CD4-positive, CD25-positive, alpha-beta regulatory T cell (primary cell): ENCODE measurements around the gene POLR3K. TPM values are rescaled to one million over a fixed set of nuclear protein-coding genes. Genes with fewer than 3 reads are reported as not detected.
A peak's percentile ranks its signal among the peaks of the same experiment; 100 is the strongest.

Experiments
- ATAC-seq, 2 donors: fragments of 150-1000 bp; cut with Tn5 transposase; one replicate each; pipeline ENCODE4 v1.10.0; 2021; ENCODE audit warnings: low read depth in 2 of 2, moderate number of reproducible peaks in 2 of 2, moderate library complexity in 1 of 2
- DNase-seq, 3 donors: peaks; one replicate each; pipeline versions ENCODE4 v3.0.0 to v3.0.0-alpha.2; 2012 to 2022; ENCODE audit warnings: mixed read lengths in 1 of 3
- H3K27ac ChIP-seq: one replicate; pipeline ENCODE4 v1.7.0; 2013; ENCODE audit warnings: mild to moderate bottlenecking, low read length; ENCODE audit not compliant: insufficient read depth, poor library complexity, severe bottlenecking
- H3K27me3 ChIP-seq: one replicate; pipeline ENCODE4 v1.7.0; 2013; ENCODE audit warnings: low read length; ENCODE audit not compliant: control insufficient read depth, insufficient read depth
- H3K36me3 ChIP-seq: one replicate; pipeline ENCODE4 v1.7.0; 2013; ENCODE audit warnings: mild to moderate bottlenecking, low read length, moderate library complexity; ENCODE audit not compliant: control insufficient read depth, insufficient read depth
- H3K4me1 ChIP-seq: 2 replicates; pipeline ENCODE4 v1.7.0; 2013; ENCODE audit warnings: mild to moderate bottlenecking, low read length; ENCODE audit not compliant: insufficient read depth, control insufficient read depth, poor library complexity, severe bottlenecking
- H3K4me3 ChIP-seq: one replicate; pipeline ENCODE4 v1.7.0; 2013; ENCODE audit warnings: low read depth, mild to moderate bottlenecking, low read length, moderate library complexity
- H3K9me3 ChIP-seq, 2 experiments: 1 replicate in 1 of 2; 2 replicates in 1 of 2; pipeline ENCODE4 v1.7.0; 2013; ENCODE audit warnings: low read length in 2 of 2, mild to moderate bottlenecking in 1 of 2, moderate library complexity in 1 of 2; ENCODE audit not compliant: control insufficient read depth in 2 of 2
- H3K27ac Mint-ChIP-seq, 3 donors: one replicate each; pipeline ENCODE4 v1.8.0; 2020 to 2022; ENCODE audit warnings: mild to moderate bottlenecking in 3 of 3, mixed read lengths in 3 of 3, moderate library complexity in 2 of 3
- H3K27me3 Mint-ChIP-seq: one replicate; pipeline ENCODE4 v1.8.0; 2022; ENCODE audit warnings: mild to moderate bottlenecking, mixed read lengths
- H3K36me3 Mint-ChIP-seq: one replicate; pipeline ENCODE4 v1.8.0; 2020; ENCODE audit warnings: mixed read lengths
- H3K4me1 Mint-ChIP-seq, 4 donors: one replicate each; pipeline ENCODE4 v1.8.0; 2020 to 2022; ENCODE audit warnings: mixed read lengths in 4 of 4, mild to moderate bottlenecking in 1 of 4
- H3K4me3 Mint-ChIP-seq, 4 donors: one replicate each; pipeline ENCODE4 v1.8.0; 2020 to 2022; ENCODE audit warnings: mild to moderate bottlenecking in 4 of 4, mixed read lengths in 4 of 4, moderate library complexity in 3 of 4
- H3K9me3 Mint-ChIP-seq, 7 donors: one replicate each; pipeline ENCODE4 v1.8.0; 2020 to 2022; ENCODE audit warnings: mixed read lengths in 7 of 7, mild to moderate bottlenecking in 3 of 7, moderate library complexity in 2 of 7
- polyA plus RNA-seq, 4 donors: library from polyadenylated mRNA; unstranded; fragments of 300-500 nt; fragmentation: Illumina TruSeq; gene quantifications; one replicate each; pipeline ENCODE4 v1.2.3, GENCODE V29; 2021
- total RNA-seq: library from RNA; stranded (reverse); gene quantifications from one replicate; pipeline ENCODE4 v1.2.3, GENCODE V29; 2022

Gene POLR3K
- total RNA-seq = 12.7 TPM
- 10 to 100 TPM; 37.5 to 50.4 (median 48.6) TPM for polyA plus RNA-seq

- no peaks in the 10 kb centered on the region for H3K27me3 ChIP-seq
- H3K4me1 ChIP-seq = peaks cover 27% of the 10 kb centered on the region
- Mint-ChIP-seq H3K4me1 (peaks cover 12 to 39% (median 25%) of the 10 kb centered on the region in 4 donors), H3K9me3 (no peaks in the 10 kb centered on the region), H3K4me3 (peak within 1 kb of the TSS; percentile 95 to 99 (median 99)), H3K36me3 (peaks cover 18% of the 10 kb centered on the region), H3K27me3 (no peaks in the 10 kb centered on the region), H3K27ac (peak within 1 kb of the TSS; percentile 91 to 96 (median 92))
- peaks cover 19% of the 10 kb centered on the region for H3K36me3 ChIP-seq
- H3K9me3 ChIP-seq = no peaks in the 10 kb centered on the region
- H3K4me3 ChIP-seq = peak within 1 kb of the TSS; percentile 91
- DNase-seq (peak; percentile 96 to 98 (median 98)), ATAC-seq (peak; percentile 97)
- peak within 1 kb of the TSS; percentile 70 for H3K27ac ChIP-seq
These were observed at the start of gene POLR3K, which contains the start of gene SNRNP25 for GRCh38 chr16:53346-54236. Gene POLR3K (minus strand): TSS chr16:53608. CDS start chr16:53586, 22 bp downstream. Gene SNRNP25 (plus strand): TSS chr16:53828. CDS start chr16:54017, 189 bp downstream.

- Mint-ChIP-seq H3K4me3 (no peak overlapping the region), H3K4me1 (peaks cover 3 to 9% (median 5%) of the 10 kb centered on the region in 4 donors), H3K27ac (no peak overlapping the region), H3K27me3 (no peaks in the 10 kb centered on the region), H3K9me3 (no peaks in the 10 kb centered on the region), H3K36me3 (peaks cover 10% of the 10 kb centered on the region)
- no peak overlapping the region for H3K4me3 ChIP-seq
- no peak overlapping the region for H3K27ac ChIP-seq
- DNase-seq = no peak
- H3K36me3 ChIP-seq = peaks cover 3% of the 10 kb centered on the region
- no peaks in the 10 kb centered on the region for H3K27me3 ChIP-seq
- ATAC-seq = no peak
- no peaks in the 10 kb centered on the region for H3K4me1 ChIP-seq
- H3K9me3 ChIP-seq = no peaks in the 10 kb centered on the region
These were observed 48.9 kb upstream of the POLR3K start for GRCh38 chr16:102060-102855.

- H3K27ac ChIP-seq = no peak overlapping the region
- H3K4me1 ChIP-seq = peaks cover 4% of the 10 kb centered on the region
- no peaks in the 10 kb centered on the region for H3K27me3 Mint-ChIP-seq
- H3K4me1 Mint-ChIP-seq = peaks cover 0 to 10% (median 3%) of the 10 kb centered on the region in 4 donors
- H3K27ac Mint-ChIP-seq = no peak overlapping the region
- no peak for ATAC-seq
- peaks cover 10% of the 10 kb centered on the region for H3K36me3 Mint-ChIP-seq
- no peaks in the 10 kb centered on the region for H3K9me3 Mint-ChIP-seq
- H3K27me3 ChIP-seq = no peaks in the 10 kb centered on the region
- peaks cover 3% of the 10 kb centered on the region for H3K36me3 ChIP-seq
- DNase-seq = no peak
- H3K4me3 Mint-ChIP-seq = peak overlapping the region in 1 of 4 donors; percentile 43
- H3K9me3 ChIP-seq = no peaks in the 10 kb centered on the region
- no peak overlapping the region for H3K4me3 ChIP-seq
These were observed 48.2 kb upstream of the POLR3K start for GRCh38 chr16:101586-101985.

GRCh38 chr16:100989-101388 lies 47.6 kb upstream of the POLR3K start:
- H3K9me3 ChIP-seq = no peaks in the 10 kb centered on the region
- H3K36me3 ChIP-seq = peaks cover 3% of the 10 kb centered on the region
- no peak overlapping the region for H3K4me3 ChIP-seq
- H3K27me3 ChIP-seq = no peaks in the 10 kb centered on the region
- H3K27me3 Mint-ChIP-seq = no peaks in the 10 kb centered on the region
- no peak overlapping the region for H3K4me3 Mint-ChIP-seq
- H3K36me3 Mint-ChIP-seq = peaks cover 10% of the 10 kb centered on the region
- ATAC-seq = no peak
- no peak for DNase-seq
- H3K27ac ChIP-seq = no peak overlapping the region
- H3K9me3 Mint-ChIP-seq = no peaks in the 10 kb centered on the region
- no peak overlapping the region for H3K27ac Mint-ChIP-seq
- H3K4me1 ChIP-seq = peaks cover 4% of the 10 kb centered on the region
- peaks cover 0 to 10% (median 3%) of the 10 kb centered on the region in 4 donors for H3K4me1 Mint-ChIP-seq

GRCh38 chr16:97822-98221 lies 44.4 kb upstream of the POLR3K start:
- no peak overlapping the region for H3K27ac ChIP-seq
- no peaks in the 10 kb centered on the region for H3K27me3 ChIP-seq
- DNase-seq (no peak), ATAC-seq (no peak)
- H3K36me3 Mint-ChIP-seq = peaks cover 3% of the 10 kb centered on the region
- no peaks in the 10 kb centered on the region for H3K9me3 Mint-ChIP-seq
- no peaks in the 10 kb centered on the region for H3K9me3 ChIP-seq
- H3K27me3 Mint-ChIP-seq = no peaks in the 10 kb centered on the region
- peaks cover 0 to 12% (median 3%) of the 10 kb centered on the region in 4 donors for H3K4me1 Mint-ChIP-seq
- no peak overlapping the region for H3K4me3 ChIP-seq
- no peak overlapping the region for H3K27ac Mint-ChIP-seq
- no peaks in the 10 kb centered on the region for H3K36me3 ChIP-seq
- no peak overlapping the region for H3K4me3 Mint-ChIP-seq
- H3K4me1 ChIP-seq = peaks cover 4% of the 10 kb centered on the region

GRCh38 chr16:96935-97381 lies 43.5 kb upstream of the POLR3K start:
- Mint-ChIP-seq H3K4me1 (peaks cover 0 to 12% (median 4%) of the 10 kb centered on the region in 4 donors), H3K27ac (peak overlapping the region in 1 of 3 donors; percentile 9), H3K36me3 (peaks cover 3% of the 10 kb centered on the region), H3K27me3 (no peaks in the 10 kb centered on the region), H3K4me3 (no peak overlapping the region), H3K9me3 (no peaks in the 10 kb centered on the region)
- no peaks in the 10 kb centered on the region for H3K9me3 ChIP-seq
- peak; percentile 96 to 97 for ATAC-seq
- H3K27ac ChIP-seq = no peak overlapping the region
- H3K4me1 ChIP-seq = peaks cover 4% of the 10 kb centered on the region
- H3K4me3 ChIP-seq = no peak overlapping the region
- no peaks in the 10 kb centered on the region for H3K36me3 ChIP-seq
- peak; percentile 81 to 89 (median 88) for DNase-seq
- H3K27me3 ChIP-seq = no peaks in the 10 kb centered on the region

GRCh38 chr16:94918-95265 lies 41.5 kb upstream of the POLR3K start:
- Histone ChIP-seq H3K9me3 (no peaks in the 10 kb centered on the region), H3K36me3 (no peaks in the 10 kb centered on the region), H3K27ac (no peak overlapping the region), H3K4me3 (no peak overlapping the region), H3K27me3 (no peaks in the 10 kb centered on the region), H3K4me1 (peaks cover 4% of the 10 kb centered on the region)
- H3K27ac Mint-ChIP-seq = peak overlapping the region in 1 of 3 donors; percentile 29
- ATAC-seq (no peak), DNase-seq (no peak)
- H3K4me1 Mint-ChIP-seq = peaks cover 0 to 12% (median 4%) of the 10 kb centered on the region in 4 donors
- H3K4me3 Mint-ChIP-seq = no peak overlapping the region
- H3K9me3 Mint-ChIP-seq = no peaks in the 10 kb centered on the region
- H3K36me3 Mint-ChIP-seq = peaks cover 6% of the 10 kb centered on the region
- no peaks in the 10 kb centered on the region for H3K27me3 Mint-ChIP-seq
